Left ventricle myocardium superior (tissue), 1 donor: ENCODE measurements around the gene CCL23. TPM values are rescaled to one million over a fixed set of nuclear protein-coding genes. Genes with fewer than 3 reads are reported as not detected.
"Not testable (repeated sequence)": the region's sequence is repeated elsewhere in the genome, so short reads cannot be mapped to it uniquely, and the experiment has no call there.

Source experiments
- ATAC-seq: fragments of 200-7000 bp; cut with Tn5 transposase; one replicate; pipeline ENCODE4 v1.9.1; 2020; ENCODE audit warnings: mild to moderate bottlenecking, moderate library complexity
- DNase-seq: peaks from one replicate; pipeline ENCODE4 v3.0.0-alpha.2; 2020
- intact Hi-C: fragments of 100-400 bp; cut with micrococcal nuclease; formaldehyde crosslinking; loops from one replicate; pipeline ENCODE4 v1.11.0; 2022
- total RNA-seq: library from RNA; stranded (reverse); fragmentation: NEBNext Ultra II Directional; extraction: Animal tissue kit (Norgen Biotek cat#: 25700); gene quantifications from one replicate; pipeline ENCODE4 v1.2.1, GENCODE V29; 2021
- donor health status: DM: no; HTN: yes; CAD: no; lungs with severe emphysema.

The CCL23 gene
- total RNA-seq, 1 donor from 2014 or later, result not detected

DNA sequence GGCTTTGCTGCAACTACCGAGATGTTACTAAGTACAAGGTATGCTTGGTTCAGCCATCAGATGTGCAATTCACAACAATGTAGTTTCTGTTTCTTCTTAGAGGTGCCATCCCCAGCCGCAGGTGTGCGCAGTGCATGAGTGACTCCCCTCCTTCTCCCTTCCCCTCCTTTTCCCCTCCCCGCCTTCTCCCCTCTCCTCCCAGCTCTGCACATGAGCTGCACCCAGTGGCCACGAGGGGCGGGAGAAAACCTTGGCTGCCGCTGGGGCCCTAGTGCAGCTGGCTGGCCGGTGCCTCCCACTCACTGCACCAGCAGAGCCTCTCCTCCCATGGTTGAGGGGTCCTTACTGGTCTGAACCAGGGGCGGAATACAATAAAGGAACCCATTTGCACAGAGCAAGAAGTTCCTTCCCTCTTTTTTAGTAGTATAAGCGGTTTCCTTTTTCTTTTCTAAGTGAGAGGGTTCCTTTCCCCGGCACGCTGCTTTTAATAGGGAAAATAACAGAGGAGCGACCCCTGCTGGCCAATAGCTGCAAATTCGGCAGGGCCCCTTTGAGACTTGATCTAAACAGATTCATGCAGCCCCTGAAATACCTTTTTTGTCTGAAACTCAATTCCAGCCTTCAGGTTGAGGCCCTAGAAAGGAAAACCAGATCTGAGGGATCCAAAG lies 8.6 kb downstream of the CCL23 start:
- ATAC-seq, result no peak
- intact Hi-C loops, result no loop called here
- no peak for DNase-seq

DNA sequence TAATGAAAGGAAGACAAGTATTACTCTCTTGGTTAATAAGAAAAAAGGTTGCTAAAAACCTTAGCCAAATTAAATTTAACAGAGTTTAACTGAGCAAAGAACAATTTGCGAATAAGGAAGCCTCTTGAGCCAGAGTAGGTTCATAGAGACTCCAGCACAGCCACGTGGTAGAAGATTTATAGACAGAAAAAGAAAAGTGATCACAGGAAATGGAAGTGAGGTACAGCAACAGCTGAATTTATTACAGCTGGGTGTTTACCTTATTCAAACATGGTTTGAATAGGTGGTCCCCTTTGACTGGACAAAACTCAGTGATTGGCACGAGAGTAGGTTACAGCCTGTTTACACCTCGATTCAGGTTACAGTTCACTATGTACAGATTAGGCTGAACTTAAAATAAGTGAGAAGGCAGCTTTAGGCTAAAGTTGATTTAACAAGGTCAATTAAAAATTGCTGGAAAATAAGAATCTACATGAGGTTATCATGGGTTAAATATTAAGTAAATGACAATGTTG lies 13.1 kb downstream of the CCL23 start:
- ATAC-seq (no peak), DNase-seq (no peak)
- intact Hi-C loops, result no loop called here

DNA sequence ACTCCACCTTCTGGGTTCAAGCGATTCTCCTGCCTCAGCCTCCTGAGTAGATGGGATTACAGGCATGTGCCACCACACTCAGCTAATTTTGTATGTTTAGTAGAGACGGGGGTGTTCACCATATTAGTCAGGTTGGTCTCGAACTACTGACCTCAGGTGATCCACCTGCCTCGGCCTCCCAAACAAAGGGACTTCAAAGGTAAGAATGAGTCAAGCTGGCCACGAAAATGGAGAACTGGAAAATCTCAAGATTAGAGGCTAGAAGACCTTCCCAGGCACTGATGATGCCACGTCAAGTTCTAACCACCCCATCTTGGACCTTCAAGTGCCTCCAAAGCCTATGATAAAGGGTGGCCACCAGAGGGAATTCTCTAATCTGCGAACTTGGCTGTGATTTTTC lies 15.1 kb downstream of the CCL23 start:
- ATAC-seq, result no peak
- intact Hi-C loops, result no loop called here
- DNase-seq, result no peak

DNA sequence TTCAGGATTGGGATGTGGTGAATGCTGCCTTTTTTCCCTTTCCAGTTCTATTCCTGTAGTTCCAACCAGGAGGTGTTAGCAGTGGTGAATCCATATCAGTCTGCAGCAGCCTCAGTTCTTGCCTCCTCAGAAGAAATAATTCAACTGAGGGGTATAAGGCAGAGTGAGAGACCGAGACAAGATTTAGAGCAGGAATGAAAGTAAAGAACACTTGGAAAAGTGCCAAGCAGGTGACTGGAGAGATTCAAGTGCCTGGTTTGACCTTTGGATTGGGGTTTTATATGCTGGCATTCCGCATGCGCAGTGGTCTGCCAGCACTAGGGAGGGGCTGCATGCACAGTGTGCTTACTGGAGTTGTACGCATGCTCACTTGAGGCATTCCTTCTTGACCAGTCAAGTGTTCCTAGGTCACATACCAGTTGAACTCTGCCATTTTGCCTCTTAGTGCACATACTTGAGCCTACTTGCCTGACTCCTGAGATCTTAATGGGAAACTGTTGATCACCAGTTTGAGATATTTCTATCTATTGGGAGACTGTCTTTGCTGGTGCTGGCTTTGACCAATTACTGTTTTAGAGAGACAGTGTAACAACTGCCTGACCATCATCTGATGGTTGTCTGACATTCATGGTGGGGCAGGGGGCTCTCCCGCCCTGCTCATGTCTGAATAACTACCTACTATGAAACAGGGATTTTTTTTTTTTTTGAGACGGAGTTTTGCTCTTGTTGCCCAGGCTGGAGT lies 15.7 kb downstream of the CCL23 start:
- intact Hi-C loops, result no loop called here
- ATAC-seq (no peak), DNase-seq (no peak)

DNA sequence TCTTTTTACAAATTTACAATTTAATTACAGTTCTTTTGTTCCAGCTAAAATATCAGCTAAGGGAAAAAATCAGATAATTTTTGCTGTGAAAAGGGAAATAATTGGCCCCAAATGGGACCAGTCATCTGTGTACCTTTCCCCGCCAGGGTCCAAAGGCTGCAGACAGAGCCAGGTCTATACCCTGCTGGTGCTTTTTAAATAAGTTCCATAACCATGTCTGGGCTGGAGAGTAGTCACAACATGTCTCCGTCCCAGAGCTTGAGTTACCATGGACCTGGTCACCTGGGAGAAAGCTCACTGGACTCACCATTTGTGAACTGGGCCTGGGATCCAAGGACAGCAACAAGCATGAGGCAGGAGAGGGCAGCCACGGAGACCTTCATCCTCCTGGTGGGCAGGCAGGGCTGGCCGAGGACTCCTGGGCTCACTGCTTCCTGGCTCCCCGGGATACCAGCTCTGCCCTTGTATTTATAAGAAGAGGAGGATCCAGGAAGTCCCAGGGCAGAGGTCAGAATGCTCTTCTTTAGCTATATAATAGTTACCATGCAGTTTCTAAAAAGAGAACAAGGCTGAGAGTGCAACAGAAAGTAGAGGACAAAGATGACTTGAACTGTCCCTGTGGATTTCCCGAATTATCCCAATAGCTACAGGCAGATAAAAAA lies 16.5 kb downstream of the CCL23 start, which contains the start of gene CCL15:
TSS of gene CCL15 (minus strand) at position 444 of the 662 bp plus-strand sequence. CDS start at position 383, 61 bp downstream.
- no peak for ATAC-seq
- intact Hi-C loops, result no loop called here
- no peak for DNase-seq

DNA sequence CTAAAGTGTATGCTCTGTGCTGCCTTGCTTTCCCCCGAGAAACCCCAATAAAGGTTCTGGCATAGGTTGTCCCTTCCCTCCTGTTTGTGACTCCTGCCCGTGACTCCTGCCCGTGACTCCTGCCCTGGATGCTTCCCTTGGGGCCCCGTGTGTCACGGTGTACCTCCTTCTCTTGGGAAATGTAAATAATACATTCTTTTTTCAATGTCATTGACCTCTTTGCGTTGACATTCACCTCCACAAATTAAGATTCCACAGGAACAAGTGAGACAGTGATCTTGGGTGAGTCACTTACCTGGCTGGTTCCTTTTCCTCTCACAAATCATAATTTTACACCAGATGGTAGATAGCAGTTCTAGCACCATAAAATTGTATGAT lies 17.1 kb downstream of the CCL23 start:
- intact Hi-C loops, result no loop called here
- ATAC-seq (no peak), DNase-seq (no peak)

DNA sequence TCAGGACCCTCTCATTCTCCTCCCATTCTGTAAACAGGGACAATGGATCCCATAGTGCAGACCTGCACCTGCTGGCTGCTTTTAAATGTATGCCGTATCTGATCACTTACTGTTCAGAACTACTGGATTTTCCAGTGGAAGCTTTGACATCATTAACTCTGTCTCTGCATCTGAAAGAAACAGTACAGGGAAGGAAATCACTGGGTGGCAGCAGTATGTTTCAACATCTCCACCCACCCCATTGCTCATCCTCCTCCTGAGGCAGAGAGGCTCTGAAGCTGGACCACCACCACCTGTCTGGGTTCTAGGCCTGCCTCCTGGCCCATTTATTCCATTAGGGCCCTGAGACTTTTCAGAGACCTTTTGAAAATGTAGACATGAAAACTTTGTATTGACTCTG lies 19.0 kb downstream of the CCL23 start:
- no peak for ATAC-seq
- intact Hi-C loops, result no loop called here
- DNase-seq, result no peak

DNA sequence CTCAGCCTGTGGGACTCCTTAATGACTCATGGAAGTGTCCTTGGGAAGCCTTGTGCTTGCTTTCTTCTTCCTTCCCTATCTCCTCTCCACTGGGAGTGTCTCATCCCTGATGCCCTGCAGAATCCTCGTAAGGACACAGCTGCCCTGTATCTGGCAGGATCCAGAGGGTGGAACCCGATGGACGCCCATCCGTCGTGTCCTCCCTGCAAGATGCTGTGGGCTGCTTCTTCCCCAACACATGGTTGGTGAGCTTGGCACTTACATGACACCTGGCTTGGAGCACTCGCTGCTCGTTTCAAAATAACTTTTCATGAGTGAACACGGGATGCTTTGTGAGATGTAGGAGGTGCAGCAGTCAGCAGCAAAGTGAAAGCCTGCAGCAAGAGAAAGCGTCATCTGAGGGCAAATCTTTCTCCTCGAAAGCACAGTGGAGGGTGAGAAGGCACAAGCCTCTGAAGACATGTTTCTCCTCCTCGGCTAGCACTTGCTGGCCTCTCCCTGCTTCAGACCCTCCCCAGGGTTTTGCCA lies 19.7 kb downstream of the CCL23 start:
- no peak for ATAC-seq
- DNase-seq, result no peak
- intact Hi-C loops, result no loop called here

DNA sequence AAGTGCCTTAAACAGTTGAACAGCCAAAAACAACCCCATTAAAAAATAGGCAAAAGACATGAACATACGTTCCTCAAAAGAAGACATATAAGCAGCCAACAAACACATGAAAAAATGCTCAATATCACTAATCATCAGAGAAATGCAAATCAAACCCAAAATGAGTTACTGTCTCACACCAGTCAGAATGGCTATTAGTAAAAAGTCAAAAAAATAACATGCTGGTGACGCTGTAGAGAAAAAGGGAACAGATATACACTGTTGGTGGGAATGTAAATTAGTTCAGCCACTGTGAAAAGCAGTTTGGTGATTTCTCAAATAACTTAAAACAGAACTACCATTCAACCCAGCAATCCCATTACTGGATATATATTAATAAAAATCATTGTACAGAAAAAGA lies 22.4 kb downstream of the CCL23 start:
- DNase-seq, ATAC-seq, intact Hi-C loops: not testable (repeated sequence)

DNA sequence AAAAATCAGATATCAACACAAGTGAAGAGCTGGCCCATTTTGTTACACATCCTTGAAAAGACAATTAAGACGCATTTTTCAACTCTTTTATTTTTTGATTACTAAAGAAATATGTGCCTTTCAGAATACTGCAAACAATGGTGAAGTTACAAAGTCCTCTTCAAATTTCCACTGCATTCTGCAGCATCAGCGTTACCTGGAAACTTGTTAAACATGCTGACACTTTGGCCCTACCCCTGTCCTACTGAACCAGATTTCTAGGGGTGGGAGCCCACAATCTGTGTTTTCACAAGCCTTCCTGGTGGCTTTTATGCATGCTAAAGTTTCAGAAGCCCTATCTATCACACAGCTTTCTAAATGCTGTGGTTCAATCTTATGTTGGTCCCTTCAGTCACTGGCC lies 26.7 kb downstream of the CCL23 start:
- ATAC-seq (no peak), DNase-seq (no peak)
- intact Hi-C loops, result no loop called here

DNA sequence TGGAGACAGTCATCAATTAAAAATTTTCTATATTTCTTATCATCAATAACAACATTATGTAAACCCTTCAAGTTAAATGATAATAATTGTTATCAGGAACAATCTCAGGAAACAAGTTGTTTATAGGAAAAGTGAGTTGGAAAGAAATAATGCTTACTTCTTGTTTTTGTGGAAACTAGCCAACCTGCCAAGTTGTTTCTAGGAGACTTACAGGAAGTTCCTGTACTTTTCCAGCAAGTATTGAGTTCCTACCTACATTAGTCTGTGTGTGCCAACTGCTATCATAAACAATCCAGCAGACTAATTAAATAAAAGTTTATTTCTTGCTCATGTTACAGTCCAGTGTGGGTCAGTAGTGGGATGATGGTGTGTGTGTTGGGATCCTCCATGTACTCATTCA lies 29.6 kb downstream of the CCL23 start:
- ATAC-seq, result no peak
- no peak for DNase-seq
- intact Hi-C loops, result no loop called here

DNA sequence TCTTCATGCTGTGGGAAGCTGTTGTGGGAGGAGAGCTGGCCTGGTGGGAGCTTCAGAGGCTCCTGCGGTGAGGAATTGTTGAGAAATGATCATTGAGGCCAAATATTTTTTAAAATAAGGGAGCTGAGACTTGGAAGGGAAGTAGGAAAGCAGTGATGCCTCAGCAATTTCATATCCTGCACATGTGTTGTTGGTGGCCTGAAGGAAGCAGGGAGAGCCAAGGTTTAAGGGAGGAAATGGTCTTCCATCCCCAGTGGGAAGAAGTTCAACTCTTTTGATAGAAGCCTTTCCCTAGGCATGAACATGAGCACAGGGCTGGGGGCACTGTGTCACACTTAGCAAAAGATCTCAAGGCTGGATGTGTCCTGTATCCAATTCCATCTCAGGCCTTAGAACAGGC lies 31.1 kb downstream of the CCL23 start, which contains the start of gene CCL14:
TSS of gene CCL14 (minus strand) at position 87 of the 400 bp plus-strand sequence. CDS start at position 7, 80 bp downstream.
- intact Hi-C loops, result no loop called here
- ATAC-seq (peak; percentile 38), DNase-seq (no peak)

DNA sequence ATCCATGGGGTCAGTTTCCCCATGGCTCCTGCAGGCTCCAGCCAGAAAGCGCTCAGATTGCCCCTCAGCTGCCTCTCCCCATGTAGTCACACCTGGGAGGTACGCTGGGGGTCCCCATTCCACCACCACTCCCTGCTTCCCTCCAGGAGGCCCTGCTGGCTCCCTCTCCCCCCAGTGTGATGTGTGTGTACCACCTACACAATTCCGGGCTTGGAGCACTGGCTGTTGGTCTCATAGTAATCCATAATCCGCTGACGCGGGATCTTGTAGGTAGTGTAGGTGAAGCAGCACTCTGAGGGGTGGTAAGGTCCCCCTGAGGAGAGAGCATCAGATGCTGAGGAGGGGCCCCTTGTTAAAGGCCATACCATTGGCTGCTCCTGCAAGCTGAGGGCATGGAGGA lies 33.6 kb downstream of the CCL23 start:
- DNase-seq, result no peak
- no peak for ATAC-seq
- intact Hi-C loops, result no loop called here

DNA sequence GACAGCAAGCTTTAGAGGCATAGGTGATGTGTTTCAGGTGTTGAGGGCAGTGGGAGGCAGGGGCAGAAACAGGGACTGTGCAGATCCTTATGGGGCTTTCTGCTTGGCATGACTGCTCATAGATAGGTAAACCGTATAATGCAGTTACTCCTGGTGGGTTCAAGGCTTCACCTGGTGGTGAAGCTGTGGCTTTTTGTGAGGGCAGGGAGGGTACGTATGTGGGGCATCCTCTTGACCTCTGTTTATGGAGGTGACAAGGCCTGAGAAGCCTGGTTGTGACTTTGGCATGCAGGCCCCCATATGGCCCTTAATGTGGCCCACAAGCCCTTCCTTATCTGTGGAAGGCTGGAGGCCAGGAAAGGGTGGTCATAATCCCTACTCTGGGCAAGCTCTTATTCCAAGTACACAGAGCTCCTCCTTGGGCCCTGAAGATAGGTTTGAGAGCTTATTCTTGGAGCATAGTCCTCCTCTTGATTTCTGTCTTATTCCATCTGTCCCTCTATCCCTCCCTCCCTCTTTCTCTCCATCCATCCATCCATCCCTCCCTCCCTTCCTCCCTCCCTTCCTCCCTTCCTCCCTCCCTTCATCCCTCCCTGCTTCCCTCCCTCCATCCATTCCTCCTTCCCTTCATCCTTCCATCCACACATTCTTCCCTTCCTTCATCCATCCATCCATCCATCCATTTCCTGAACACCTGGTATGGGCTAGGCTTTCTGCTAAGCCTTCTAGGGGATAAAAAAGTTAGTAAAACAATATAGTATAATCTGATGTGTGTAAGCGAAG lies 35.2 kb downstream of the CCL23 start:
- intact Hi-C loops, result no loop called here
- ATAC-seq (no peak), DNase-seq (no peak)

DNA sequence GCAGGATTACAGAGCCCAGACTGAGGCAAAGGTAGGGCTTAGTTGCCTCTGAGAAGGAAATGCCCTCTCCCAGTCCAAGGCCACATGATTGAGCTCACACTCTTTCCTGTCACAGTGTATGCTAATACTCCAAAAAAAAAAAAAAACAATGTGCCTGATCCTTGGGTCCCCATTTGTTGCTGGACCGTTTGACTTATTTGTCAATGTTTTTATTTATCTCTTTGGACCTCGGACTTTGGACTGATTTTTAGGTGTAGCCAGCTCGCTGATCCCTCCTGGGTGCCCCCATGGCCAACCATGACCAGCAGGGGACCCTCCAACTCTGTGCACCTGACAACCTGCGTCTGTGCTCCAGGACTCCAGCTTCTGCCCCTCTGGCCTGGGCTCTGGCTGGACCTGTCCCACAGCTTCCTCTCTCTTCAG lies 35.9 kb downstream of the CCL23 start:
- DNase-seq (no peak), ATAC-seq (no peak)
- intact Hi-C loops, result no loop called here

DNA sequence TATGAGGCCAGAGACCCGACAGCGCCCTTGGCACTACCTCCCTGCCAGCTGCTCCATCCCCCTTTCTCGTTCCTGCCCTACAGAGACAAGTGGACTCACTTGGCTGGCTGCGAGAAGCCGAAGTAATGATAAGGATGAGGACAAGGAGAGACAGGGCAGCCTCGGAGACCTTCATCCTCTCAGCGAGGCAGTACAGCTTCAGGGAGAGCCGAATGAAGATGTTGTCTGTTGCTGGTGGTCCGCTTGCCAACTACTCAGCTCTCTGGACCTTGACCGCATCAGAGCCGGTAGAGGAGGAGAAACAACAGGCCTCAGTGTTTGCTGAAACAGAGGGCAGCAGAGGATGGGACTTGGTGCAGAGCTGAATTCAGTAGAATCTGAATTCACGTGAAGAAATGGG lies 36.5 kb downstream of the CCL23 start, which contains the start of gene CCL16:
TSS of gene CCL16 (minus strand) at position 252 of the 400 bp plus-strand sequence. CDS start at position 175, 77 bp downstream.
- DNase-seq, result no peak
- intact Hi-C loops, result no loop called here
- no peak for ATAC-seq

DNA sequence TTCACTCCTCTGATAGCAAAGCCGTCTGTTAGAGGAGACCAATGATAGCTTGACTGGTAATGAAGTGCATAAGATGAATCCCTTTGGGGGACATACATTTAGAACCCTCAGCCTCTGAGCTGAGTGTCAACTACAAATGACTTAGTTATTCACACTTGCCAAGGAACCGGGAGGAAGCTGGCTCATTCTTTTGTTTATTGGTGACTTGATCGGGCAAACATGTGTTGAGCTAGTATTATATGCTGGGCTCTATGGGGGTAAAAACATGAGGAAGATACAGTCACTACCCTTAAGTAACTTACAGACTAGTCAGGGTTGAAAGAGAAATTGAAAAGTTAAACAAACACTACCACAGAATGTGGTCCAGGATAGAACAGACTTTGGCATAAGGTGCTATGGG lies 39.4 kb downstream of the CCL23 start:
- ATAC-seq (no peak), DNase-seq (no peak)
- intact Hi-C loops, result loop anchor here (10.0 kb wide), 2 partner anchors 96 to 496 kb away; no protein-coding TSS in a partner anchor

DNA sequence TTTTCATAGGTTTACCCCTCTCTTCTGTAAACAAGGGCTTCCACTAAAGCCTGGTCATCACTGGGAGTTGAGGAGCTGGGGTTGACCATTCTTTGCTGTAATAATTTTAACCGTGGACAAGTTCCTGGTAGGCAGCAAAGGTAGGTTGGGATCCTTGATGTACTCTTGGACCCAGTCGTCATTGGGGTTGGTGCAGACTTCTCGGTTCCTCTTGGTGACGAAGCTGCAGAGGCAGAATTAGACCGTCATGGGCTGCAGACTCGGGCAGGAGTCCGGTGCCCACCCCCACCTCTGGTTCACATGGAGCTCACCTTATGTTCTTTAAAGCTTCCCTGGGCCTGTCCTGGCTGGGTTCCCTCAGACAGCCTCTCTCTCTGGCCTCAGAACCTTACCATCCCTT lies 40.3 kb downstream of the CCL23 start:
- no peak for ATAC-seq
- DNase-seq, result no peak
- intact Hi-C loops, result loop anchor here (10.0 kb wide), 2 partner anchors 97 to 497 kb away; no protein-coding TSS in a partner anchor
